Testis (tissue), 2 donors: ENCODE measurements around the gene INSIG2.

Experiments used
- POLR2A ChIP-seq: fragments of 450-650 bp; IDR thresholded peaks from one replicate; pipeline ENCODE4 v1.6.1; 2017; ENCODE audit warnings: antibody characterized with exemption, mild to moderate bottlenecking, moderate library complexity
- TF ChIP-seq, protein P1 (sequence below), 3 experiments: fragments of 450-650 bp in 2 of 3; fragments of 200-600 bp in 1 of 3; sonication (generic) in 1 of 3; IDR thresholded peaks; one replicate each; pipeline ENCODE4 v1.5.1; 2016 to 2019; ENCODE audit warnings: antibody characterized with exemption in 3 of 3, mild to moderate bottlenecking in 2 of 3, moderate library complexity in 1 of 3

DNA sequence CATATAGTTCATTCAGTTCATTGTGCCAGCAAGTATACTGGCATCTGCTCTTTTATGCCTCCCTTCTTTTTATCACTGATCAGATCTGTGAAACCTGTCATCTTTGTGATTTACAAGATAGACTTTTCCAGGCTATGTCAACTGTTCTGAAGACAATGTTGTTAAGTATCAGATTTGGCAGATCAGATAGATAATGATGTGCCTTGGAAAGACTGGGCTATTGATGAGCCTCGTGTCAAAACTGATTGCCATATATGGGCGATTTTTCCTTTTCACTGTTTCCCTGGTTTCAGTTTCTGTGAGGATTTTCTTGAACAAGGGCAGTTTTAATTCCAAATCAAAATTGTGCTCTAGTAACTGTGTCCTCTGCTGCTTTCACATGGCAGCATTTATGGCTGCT, 26.6 kb downstream of the INSIG2 start:
- no peak for TF ChIP-seq POLR2A
- TF ChIP-seq, protein P1, sequence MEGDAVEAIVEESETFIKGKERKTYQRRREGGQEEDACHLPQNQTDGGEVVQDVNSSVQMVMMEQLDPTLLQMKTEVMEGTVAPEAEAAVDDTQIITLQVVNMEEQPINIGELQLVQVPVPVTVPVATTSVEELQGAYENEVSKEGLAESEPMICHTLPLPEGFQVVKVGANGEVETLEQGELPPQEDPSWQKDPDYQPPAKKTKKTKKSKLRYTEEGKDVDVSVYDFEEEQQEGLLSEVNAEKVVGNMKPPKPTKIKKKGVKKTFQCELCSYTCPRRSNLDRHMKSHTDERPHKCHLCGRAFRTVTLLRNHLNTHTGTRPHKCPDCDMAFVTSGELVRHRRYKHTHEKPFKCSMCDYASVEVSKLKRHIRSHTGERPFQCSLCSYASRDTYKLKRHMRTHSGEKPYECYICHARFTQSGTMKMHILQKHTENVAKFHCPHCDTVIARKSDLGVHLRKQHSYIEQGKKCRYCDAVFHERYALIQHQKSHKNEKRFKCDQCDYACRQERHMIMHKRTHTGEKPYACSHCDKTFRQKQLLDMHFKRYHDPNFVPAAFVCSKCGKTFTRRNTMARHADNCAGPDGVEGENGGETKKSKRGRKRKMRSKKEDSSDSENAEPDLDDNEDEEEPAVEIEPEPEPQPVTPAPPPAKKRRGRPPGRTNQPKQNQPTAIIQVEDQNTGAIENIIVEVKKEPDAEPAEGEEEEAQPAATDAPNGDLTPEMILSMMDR (IDR thresholded peaks at IDR 0.05), result no peak
